Neural progenitor cell (in vitro differentiated cells): ENCODE data around the gene FILIP1. TPM values are rescaled to one million over a fixed set of nuclear protein-coding genes. Genes with fewer than 3 reads are reported as not detected.
"Not testable (repeated sequence)": the region's sequence is repeated elsewhere in the genome, so short reads cannot be mapped to it uniquely, and the experiment has no call there.

Experiments used
- DNase-seq: peaks from one replicate; pipeline ENCODE4 v3.0.0-alpha.2; 2016; ENCODE audit warnings: low spot score
- H2AFZ ChIP-seq: fragments of 200-600 bp; sonication (generic); replicated peaks from 2 replicates; pipeline ENCODE4 v1.6.1; 2016; ENCODE audit warnings: antibody characterized with exemption
- H3F3A ChIP-seq: fragments of 200-600 bp; sonication (generic); 2 replicates; pipeline ENCODE4 v1.6.1; 2016; ENCODE audit warnings: antibody characterized with exemption, low read depth
- H3K27ac ChIP-seq: fragments of 200-600 bp; sonication (generic); 2 replicates; pipeline ENCODE4 v1.5.1; 2016; ENCODE audit warnings: mild to moderate bottlenecking
- H3K27me3 ChIP-seq: fragments of 200-600 bp; sonication (generic); 2 replicates; pipeline ENCODE4 v1.6.1; 2016; ENCODE audit warnings: mild to moderate bottlenecking, moderate library complexity
- H3K36me3 ChIP-seq: fragments of 200-600 bp; sonication (generic); 2 replicates; pipeline ENCODE4 v1.5.1; 2016
- H3K4me1 ChIP-seq: fragments of 200-600 bp; sonication (generic); 2 replicates; pipeline ENCODE4 v1.6.1; 2016; ENCODE audit warnings: mixed run types
- H3K4me2 ChIP-seq: fragments of 200-600 bp; sonication (generic); 2 replicates; pipeline ENCODE4 v1.6.1; 2016
- H3K4me3 ChIP-seq: fragments of 200-600 bp; sonication (generic); 2 replicates; pipeline ENCODE4 v1.5.1; 2016
- H3K79me2 ChIP-seq: fragments of 200-600 bp; sonication (generic); 2 replicates; pipeline ENCODE4 v1.6.1; 2016; ENCODE audit warnings: low read depth
- H3K9ac ChIP-seq: fragments of 200-600 bp; sonication (generic); 2 replicates; pipeline ENCODE4 v1.6.1; 2016
- H3K9me3 ChIP-seq: fragments of 200-600 bp; sonication (generic); 2 replicates; pipeline ENCODE4 v1.5.1; 2016; ENCODE audit warnings: low read depth
- H4K20me1 ChIP-seq: fragments of 200-600 bp; sonication (generic); 2 replicates; pipeline ENCODE4 v1.6.1; 2016; ENCODE audit warnings: low read depth
- H3K27ac Mint-ChIP-seq: 3 replicates; pipeline ENCODE4 v1.8.0; 2021; ENCODE audit warnings: mixed read lengths
- H3K27me3 Mint-ChIP-seq: 2 replicates; pipeline ENCODE4 v1.8.0; 2022; ENCODE audit warnings: low read depth, mild to moderate bottlenecking, inconsistent platforms, moderate library complexity, mixed read lengths; ENCODE audit not compliant: insufficient read depth
- H3K36me3 Mint-ChIP-seq: 3 replicates; pipeline ENCODE4 v1.8.0; 2021; ENCODE audit warnings: mixed read lengths
- H3K4me1 Mint-ChIP-seq: 3 replicates; pipeline ENCODE4 v1.8.0; 2021; ENCODE audit warnings: mixed read lengths
- H3K4me3 Mint-ChIP-seq: 3 replicates; pipeline ENCODE4 v1.8.0; 2021; ENCODE audit warnings: mild to moderate bottlenecking, moderate library complexity, mixed read lengths
- H3K9me3 Mint-ChIP-seq: 3 replicates; pipeline ENCODE4 v1.8.0; 2020; ENCODE audit warnings: mixed read lengths
- CTCF ChIP-seq: fragments of 200-600 bp; sonication (generic); IDR thresholded peaks from 2 replicates; pipeline ENCODE4 v1.5.1; 2017; ENCODE audit warnings: antibody characterized with exemption, mild to moderate bottlenecking
- EZH2 ChIP-seq: fragments of 200-600 bp; sonication (generic); IDR thresholded peaks from 2 replicates; pipeline ENCODE4 v1.6.1; 2017; ENCODE audit warnings: antibody characterized with exemption, mild to moderate bottlenecking, moderate library complexity
- EZH2phosphoT487 ChIP-seq: fragments of 200-600 bp; sonication (generic); IDR thresholded peaks from 2 replicates; pipeline ENCODE4 v1.6.1; 2017; ENCODE audit warnings: antibody characterized with exemption
- total RNA-seq: library from RNA; depleted of rRNA; stranded (reverse); fragments of >200 nt; gene quantifications from 2 replicates; pipeline ENCODE4 v1.2.3, GENCODE V29; 2015; ENCODE audit warnings: low replicate concordance

FILIP1 gene
- total RNA-seq, 1 donor from 2014 or later, result 22.6 TPM

- Mint-ChIP-seq H3K4me3 (no peak overlapping the region), H3K36me3 (no peaks in the 10 kb centered on the region), H3K9me3 (peaks cover 4% of the 10 kb centered on the region), H3K27ac (no peak overlapping the region), H3K27me3 (peaks cover 2% of the 10 kb centered on the region), H3K4me1 (no peaks in the 10 kb centered on the region)
- Histone ChIP-seq H3K9me3 (no peaks in the 10 kb centered on the region), H3K4me2 (no peak overlapping the region), H3K27ac (no peak overlapping the region), H3K4me3 (no peak overlapping the region), H3K4me1 (no peaks in the 10 kb centered on the region), H3K36me3 (no peaks in the 10 kb centered on the region), H3K27me3 (no peaks in the 10 kb centered on the region), H2AFZ (no peak overlapping the region), H3K79me2 (no peaks in the 10 kb centered on the region), H4K20me1 (no peaks in the 10 kb centered on the region), H3K9ac (no peak overlapping the region), H3F3A (no peaks in the 10 kb centered on the region)
- TF ChIP-seq EZH2phosphoT487 (no peak), CTCF (no peak), EZH2 (no peak)
- DNase-seq, result no peak
These were observed 47.2 kb downstream of the FILIP1 start for GRCh38 chr6:75446241-75446880.

GRCh38 chr6:75445738-75446137 lies 47.9 kb downstream of the FILIP1 start:
- Histone ChIP-seq H3K27ac (no peak overlapping the region), H3K9ac (no peak overlapping the region), H3K36me3 (no peaks in the 10 kb centered on the region), H3K4me1 (no peaks in the 10 kb centered on the region), H3K9me3 (no peaks in the 10 kb centered on the region), H3F3A (no peaks in the 10 kb centered on the region), H2AFZ (peak overlapping the region; percentile 4), H4K20me1 (no peaks in the 10 kb centered on the region), H3K4me3 (no peak overlapping the region), H3K27me3 (no peaks in the 10 kb centered on the region), H3K79me2 (no peaks in the 10 kb centered on the region), H3K4me2 (no peak overlapping the region)
- Mint-ChIP-seq H3K36me3 (no peaks in the 10 kb centered on the region), H3K27ac (no peak overlapping the region), H3K4me1 (no peaks in the 10 kb centered on the region), H3K27me3 (peaks cover 2% of the 10 kb centered on the region), H3K4me3 (no peak overlapping the region), H3K9me3 (peaks cover 4% of the 10 kb centered on the region)
- no peak for DNase-seq
- TF ChIP-seq EZH2phosphoT487 (no peak), CTCF (no peak), EZH2 (no peak)

- H3K27ac ChIP-seq, result no peak overlapping the region
- H3K79me2 ChIP-seq, result no peaks in the 10 kb centered on the region
- Mint-ChIP-seq H3K27ac (no peak overlapping the region), H3K27me3 (peaks cover 4% of the 10 kb centered on the region), H3K36me3 (no peaks in the 10 kb centered on the region), H3K4me1 (no peaks in the 10 kb centered on the region), H3K9me3 (peaks cover 4% of the 10 kb centered on the region), H3K4me3 (no peak overlapping the region)
- H3F3A ChIP-seq, result no peaks in the 10 kb centered on the region
- no peak for DNase-seq
- no peak overlapping the region for H3K4me3 ChIP-seq
- no peak overlapping the region for H3K9ac ChIP-seq
- no peaks in the 10 kb centered on the region for H3K27me3 ChIP-seq
- TF ChIP-seq CTCF (no peak), EZH2 (no peak), EZH2phosphoT487 (no peak)
- no peaks in the 10 kb centered on the region for H3K4me1 ChIP-seq
- no peaks in the 10 kb centered on the region for H3K9me3 ChIP-seq
- H4K20me1 ChIP-seq, result no peaks in the 10 kb centered on the region
- H3K4me2 ChIP-seq, result no peak overlapping the region
- H2AFZ ChIP-seq, result peak overlapping the region; percentile 4
- H3K36me3 ChIP-seq, result no peaks in the 10 kb centered on the region
These were observed 48.7 kb downstream of the FILIP1 start for GRCh38 chr6:75444899-75445298.

- H3K4me2 ChIP-seq, H3K4me1 ChIP-seq, H3K27ac Mint-ChIP-seq, H4K20me1 ChIP-seq, H3K4me3 Mint-ChIP-seq, H3K27me3 Mint-ChIP-seq, H3K36me3 Mint-ChIP-seq, H3K27ac ChIP-seq, H3K79me2 ChIP-seq, DNase-seq, H3K9me3 ChIP-seq, H3K9ac ChIP-seq, H3K9me3 Mint-ChIP-seq, H3K27me3 ChIP-seq, H3F3A ChIP-seq, H3K4me3 ChIP-seq, H3K36me3 ChIP-seq, H2AFZ ChIP-seq, H3K4me1 Mint-ChIP-seq: not testable (repeated sequence)
These were observed 51.7 kb downstream of the FILIP1 start for GRCh38 chr6:75441883-75442282.

- not testable (repeated sequence) for H3K4me3 Mint-ChIP-seq, H3K27ac Mint-ChIP-seq, H3K27ac ChIP-seq, H3K79me2 ChIP-seq, H3K4me1 ChIP-seq, H3K36me3 Mint-ChIP-seq, H3K36me3 ChIP-seq, H3K9me3 Mint-ChIP-seq, H3K9ac ChIP-seq, H3K4me1 Mint-ChIP-seq, DNase-seq, H3K27me3 ChIP-seq, H3F3A ChIP-seq, H4K20me1 ChIP-seq, H2AFZ ChIP-seq, H3K4me3 ChIP-seq, H3K4me2 ChIP-seq, H3K27me3 Mint-ChIP-seq, H3K9me3 ChIP-seq
These were observed 52.1 kb downstream of the FILIP1 start for GRCh38 chr6:75441479-75441878.
